SK-N-SH treated with all-trans-retinoic acid at 6 μM for 48 hours (cell line): ENCODE results near the gene MYL6B.

ENCODE experiments used
- ARNTL ChIP-seq: fragments of 450-650 bp; formaldehyde crosslinking; IDR thresholded peaks from 2 replicates; pipeline ENCODE4 v1.5.0; 2020; ENCODE audit warnings: low read depth, mild to moderate bottlenecking, moderate library complexity, borderline replicate concordance
- CSDC2 ChIP-seq: fragments of 250-450 bp; sonication (Bioruptor Pico); IDR thresholded peaks from 2 replicates; pipeline ENCODE4 v1.5.0; 2020; ENCODE audit warnings: mild to moderate bottlenecking, moderate library complexity
- CSRNP3 ChIP-seq: fragments of 250-450 bp; sonication (Bioruptor Pico); IDR thresholded peaks from 2 replicates; pipeline ENCODE4 v1.5.1; 2021; ENCODE audit warnings: mild to moderate bottlenecking, moderate library complexity
- ISL1 ChIP-seq: fragments of 250-450 bp; sonication (Bioruptor Pico); IDR thresholded peaks from 2 replicates; pipeline ENCODE4 v2.1.2; 2022; ENCODE audit warnings: mild to moderate bottlenecking, moderate library complexity
- OSR1 ChIP-seq: fragments of 250-450 bp; sonication (Bioruptor Pico); IDR thresholded peaks from 2 replicates; pipeline ENCODE4 v1.8.0; 2022; ENCODE audit warnings: moderate library complexity, mild to moderate bottlenecking, inconsistent platforms
- PATZ1 ChIP-seq: fragments of 250-450 bp; sonication (Bioruptor Pico); IDR thresholded peaks from 2 replicates; pipeline ENCODE4 v1.8.0; 2020; ENCODE audit warnings: mild to moderate bottlenecking, moderate library complexity, borderline replicate concordance
- RARB ChIP-seq: fragments of 250-450 bp; sonication (Bioruptor Pico); IDR thresholded peaks from 2 replicates; pipeline ENCODE4 v1.8.0; 2021; ENCODE audit warnings: mild to moderate bottlenecking, moderate library complexity
- SNAI2 ChIP-seq: fragments of 250-450 bp; sonication (Bioruptor Pico); IDR thresholded peaks from 2 replicates; pipeline ENCODE4 v1.5.0; 2020; ENCODE audit warnings: mild to moderate bottlenecking, moderate library complexity
- ZC3H10 ChIP-seq: fragments of 250-450 bp; sonication (Bioruptor Pico); IDR thresholded peaks from 2 replicates; pipeline ENCODE4 v1.5.1; 2021; ENCODE audit warnings: mild to moderate bottlenecking, moderate library complexity
- ZFP3 ChIP-seq: fragments of 250-450 bp; sonication (Bioruptor Pico); IDR thresholded peaks from 2 replicates; pipeline ENCODE4 v1.5.0; 2020; ENCODE audit warnings: mild to moderate bottlenecking, moderate library complexity
- ZNF565 ChIP-seq: fragments of 450-650 bp; formaldehyde crosslinking; conservative IDR thresholded peaks from 2 replicates; pipeline ENCODE4 v1.5.0; 2020; ENCODE audit warnings: low read depth, mild to moderate bottlenecking, moderate library complexity
- ZNF70 ChIP-seq: fragments of 450-650 bp; formaldehyde crosslinking; IDR thresholded peaks from 2 replicates; pipeline ENCODE4 v1.5.0; 2020; ENCODE audit warnings: mild to moderate bottlenecking, moderate library complexity
- TF ChIP-seq, protein P1 (sequence below): fragments of 250-450 bp; sonication (Bioruptor Pico); IDR thresholded peaks from 2 replicates; pipeline ENCODE4 v1.8.0; 2021; ENCODE audit warnings: low read depth, mild to moderate bottlenecking, moderate library complexity, borderline replicate concordance
- TF ChIP-seq, protein P2 (sequence below): fragments of 250-450 bp; sonication (Bioruptor Pico); IDR thresholded peaks from 2 replicates; pipeline ENCODE4 v1.5.1; 2020; ENCODE audit warnings: low read depth, mild to moderate bottlenecking, moderate library complexity

- TF ChIP-seq RARB (CRISPR knock-in tag): no peak
- TF ChIP-seq ISL1 (CRISPR knock-in tag): no peak
- TF ChIP-seq ZC3H10 (CRISPR knock-in tag): no peak
- TF ChIP-seq OSR1 (CRISPR knock-in tag): no peak
- TF ChIP-seq, protein P1, sequence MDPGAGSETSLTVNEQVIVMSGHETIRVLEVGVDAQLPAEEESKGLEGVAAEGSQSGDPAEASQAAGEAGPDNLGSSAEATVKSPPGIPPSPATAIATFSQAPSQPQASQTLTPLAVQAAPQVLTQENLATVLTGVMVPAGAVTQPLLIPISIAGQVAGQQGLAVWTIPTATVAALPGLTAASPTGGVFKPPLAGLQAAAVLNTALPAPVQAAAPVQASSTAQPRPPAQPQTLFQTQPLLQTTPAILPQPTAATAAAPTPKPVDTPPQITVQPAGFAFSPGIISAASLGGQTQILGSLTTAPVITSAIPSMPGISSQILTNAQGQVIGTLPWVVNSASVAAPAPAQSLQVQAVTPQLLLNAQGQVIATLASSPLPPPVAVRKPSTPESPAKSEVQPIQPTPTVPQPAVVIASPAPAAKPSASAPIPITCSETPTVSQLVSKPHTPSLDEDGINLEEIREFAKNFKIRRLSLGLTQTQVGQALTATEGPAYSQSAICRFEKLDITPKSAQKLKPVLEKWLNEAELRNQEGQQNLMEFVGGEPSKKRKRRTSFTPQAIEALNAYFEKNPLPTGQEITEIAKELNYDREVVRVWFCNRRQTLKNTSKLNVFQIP (CRISPR knock-in tag): no peak
- TF ChIP-seq ARNTL (CRISPR knock-in tag): no peak
- no peak for TF ChIP-seq CSDC2 (CRISPR knock-in tag)
- TF ChIP-seq, protein P2, sequence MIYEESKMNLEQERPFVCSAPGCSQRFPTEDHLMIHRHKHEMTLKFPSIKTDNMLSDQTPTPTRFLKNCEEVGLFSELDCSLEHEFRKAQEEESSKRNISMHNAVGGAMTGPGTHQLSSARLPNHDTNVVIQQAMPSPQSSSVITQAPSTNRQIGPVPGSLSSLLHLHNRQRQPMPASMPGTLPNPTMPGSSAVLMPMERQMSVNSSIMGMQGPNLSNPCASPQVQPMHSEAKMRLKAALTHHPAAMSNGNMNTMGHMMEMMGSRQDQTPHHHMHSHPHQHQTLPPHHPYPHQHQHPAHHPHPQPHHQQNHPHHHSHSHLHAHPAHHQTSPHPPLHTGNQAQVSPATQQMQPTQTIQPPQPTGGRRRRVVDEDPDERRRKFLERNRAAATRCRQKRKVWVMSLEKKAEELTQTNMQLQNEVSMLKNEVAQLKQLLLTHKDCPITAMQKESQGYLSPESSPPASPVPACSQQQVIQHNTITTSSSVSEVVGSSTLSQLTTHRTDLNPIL (CRISPR knock-in tag): no peak
- no peak for TF ChIP-seq ZNF565
- no peak for TF ChIP-seq CSRNP3 (CRISPR knock-in tag)
- no peak for TF ChIP-seq ZNF70 (CRISPR knock-in tag)
- TF ChIP-seq SNAI2 (CRISPR knock-in tag): no peak
- no peak for TF ChIP-seq PATZ1 (CRISPR knock-in tag)
- no peak for TF ChIP-seq ZFP3 (CRISPR knock-in tag)
Observed at GRCh38 chr12:56122637-56123036, 29.8 kb upstream of the MYL6B start.
